HG03460 (cell line): ENCODE measurements around the gene SACM1L.

Experiments used
- ATAC-seq: cut with Tn5 transposase; IDR thresholded peaks from one replicate; pipeline ENCODE4 v1.9.1; 2021; ENCODE audit not compliant: unreplicated experiment

SACM1L gene

DNA sequence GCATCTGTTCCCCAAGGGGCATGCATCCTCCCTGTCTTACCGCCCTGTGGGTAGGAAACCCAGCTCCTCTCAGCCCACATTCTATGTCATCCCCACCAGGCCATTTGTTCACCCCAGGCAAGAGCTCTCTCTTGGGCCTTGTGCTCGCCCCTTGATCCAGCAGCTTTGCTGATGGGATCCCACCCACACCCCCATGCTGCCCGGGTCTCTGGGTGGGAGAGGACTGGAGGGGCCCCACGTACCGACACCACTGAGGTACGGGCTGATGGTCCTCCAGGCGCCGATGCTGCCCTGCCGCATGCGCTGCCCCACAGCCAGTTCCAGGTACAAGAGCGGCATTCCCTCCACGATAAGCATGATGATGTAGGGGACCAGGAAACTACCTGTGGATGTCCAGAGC lies 92.6 kb downstream of the SACM1L start:
- no peak for ATAC-seq

DNA sequence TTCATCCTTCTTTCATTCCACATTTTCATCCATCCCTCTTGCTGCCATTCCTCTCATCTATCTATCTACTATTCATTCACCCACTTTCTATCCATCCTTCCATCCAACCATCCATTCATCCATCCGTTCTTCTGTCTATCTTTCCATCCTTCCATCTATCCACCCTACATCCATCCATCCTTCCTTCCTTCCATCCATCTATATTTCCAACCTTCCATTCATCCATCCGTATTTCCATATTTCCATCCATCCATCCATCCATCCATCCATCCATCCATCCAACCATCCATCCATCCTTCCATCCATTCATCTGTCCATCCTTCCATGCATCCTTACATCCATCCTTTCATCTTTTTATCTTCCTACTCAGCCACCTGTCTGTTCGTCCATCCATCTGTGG lies 93.2 kb downstream of the SACM1L start:
- no peak for ATAC-seq

DNA sequence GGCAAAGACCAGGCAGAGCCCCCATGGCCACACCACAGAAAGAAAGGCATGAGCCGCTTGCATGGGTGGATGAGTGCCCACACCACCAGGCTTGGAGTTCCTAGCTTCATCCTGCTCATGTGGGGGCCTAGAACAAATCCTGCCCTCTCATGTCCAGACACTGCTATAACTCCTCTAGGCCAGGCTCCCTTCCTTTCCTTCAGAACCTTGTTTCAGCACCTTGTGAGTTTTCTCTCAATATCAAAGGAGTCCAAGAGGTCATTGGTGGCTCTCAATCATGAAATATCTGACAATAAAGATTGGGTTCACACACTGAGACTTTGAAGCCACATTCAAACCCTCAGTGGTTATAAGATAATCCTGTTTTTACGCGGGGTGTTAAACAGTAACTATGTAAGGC lies 94.5 kb downstream of the SACM1L start:
- ATAC-seq = no peak

DNA sequence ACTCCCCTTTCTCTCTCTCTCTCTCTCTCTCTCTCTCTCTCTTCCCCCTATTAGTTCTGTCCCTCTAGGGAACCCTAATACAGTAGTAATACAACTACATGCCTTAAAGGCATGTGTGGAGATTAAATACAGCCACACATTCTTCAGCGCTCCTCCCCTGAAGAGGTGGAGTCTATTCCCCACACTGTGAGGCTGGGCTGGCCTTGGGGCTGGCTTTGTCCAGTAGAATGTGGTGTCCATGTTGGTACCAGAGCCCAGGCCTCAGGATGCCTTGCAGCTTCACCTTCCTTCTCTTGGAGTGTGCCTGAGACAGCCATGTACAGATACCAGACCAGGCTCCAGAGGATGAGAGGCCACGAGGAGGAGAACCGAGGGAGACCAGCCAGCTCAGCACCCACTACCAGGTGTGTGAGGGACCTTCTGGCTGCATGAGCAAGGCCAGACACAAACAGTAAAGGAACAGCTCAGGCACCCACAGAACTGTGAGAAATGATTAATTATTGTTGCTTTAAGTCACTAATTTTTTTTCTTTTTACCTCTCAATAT lies 96.5 kb downstream of the SACM1L start:
- no peak for ATAC-seq

DNA sequence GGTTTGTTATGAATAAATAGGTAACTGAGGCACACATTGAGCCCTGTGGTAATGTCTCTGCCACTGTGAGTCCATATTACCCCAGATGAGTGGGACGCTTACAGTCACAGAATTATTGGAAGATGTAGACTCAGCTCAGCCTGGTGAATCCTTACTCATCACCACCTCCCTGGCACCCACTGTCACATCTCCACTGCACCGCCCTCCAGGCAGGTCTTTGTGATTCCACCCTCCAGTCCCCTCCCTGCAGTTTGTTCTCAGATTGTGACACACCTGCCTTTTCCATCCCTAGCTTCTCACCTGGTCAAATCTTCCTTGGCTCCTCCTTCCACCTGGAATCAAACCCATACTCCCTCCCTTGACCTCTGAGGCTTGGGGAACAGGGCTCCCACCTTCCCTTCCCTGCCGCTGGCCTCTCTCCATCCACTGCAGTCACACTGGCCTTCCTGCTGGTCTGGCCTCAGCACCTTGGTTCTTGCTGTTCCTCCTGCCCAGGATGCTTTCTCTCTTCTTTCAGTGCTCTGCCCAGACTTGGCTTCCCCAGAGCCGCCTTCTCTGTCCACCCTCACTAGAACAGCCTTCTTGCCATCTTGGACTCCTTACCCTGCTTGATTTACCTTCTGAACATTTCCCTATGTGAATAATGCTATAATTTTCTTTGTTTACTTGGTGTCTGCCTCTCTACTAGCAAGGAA lies 97.8 kb downstream of the SACM1L start:
- ATAC-seq = no peak

DNA sequence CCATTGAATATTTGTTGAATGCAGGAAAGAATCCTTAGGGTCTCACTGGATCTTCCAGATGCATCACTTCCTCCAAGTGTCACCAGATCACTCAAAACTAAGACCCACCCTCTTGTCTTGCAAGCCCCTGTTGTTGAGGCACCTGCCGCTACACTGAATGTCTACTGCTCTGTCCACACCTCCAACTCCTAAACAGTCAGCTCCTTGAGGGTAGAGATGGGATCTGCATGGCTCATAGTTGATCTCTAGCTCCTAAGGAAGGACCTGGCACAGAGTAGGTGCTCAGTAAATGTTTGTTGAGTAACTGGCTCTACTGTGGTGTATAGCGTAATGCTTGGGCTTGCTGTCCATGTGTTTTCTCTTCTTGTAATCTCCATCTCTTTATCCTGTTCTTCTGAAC lies 98.4 kb downstream of the SACM1L start:
- no peak for ATAC-seq

DNA sequence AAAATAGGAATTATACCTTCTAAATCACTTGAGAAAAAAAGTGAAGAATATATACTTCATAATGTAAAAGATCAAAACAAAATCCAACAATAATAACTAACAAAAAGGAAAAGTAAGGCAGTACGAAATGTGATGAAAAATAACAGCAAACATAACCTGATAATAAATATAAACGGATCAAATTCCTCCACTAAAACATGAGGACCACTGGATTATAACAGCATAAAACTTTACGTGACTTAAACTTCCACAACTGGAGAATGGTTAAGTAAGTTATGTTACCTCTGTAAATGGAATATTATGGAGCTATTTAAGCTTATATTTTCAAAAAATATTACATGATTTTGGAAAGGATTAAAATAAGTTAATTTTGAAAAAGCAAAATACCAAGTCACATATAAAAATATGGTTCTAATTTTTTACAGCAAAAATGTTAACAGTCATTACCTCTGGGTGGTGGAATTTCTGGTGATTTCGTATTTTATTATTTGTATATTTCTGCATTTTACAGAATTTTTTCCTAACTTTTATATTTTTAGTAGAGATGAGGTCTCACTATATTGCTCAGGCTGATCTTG lies 100.1 kb downstream of the SACM1L start:
- no peak for ATAC-seq

DNA sequence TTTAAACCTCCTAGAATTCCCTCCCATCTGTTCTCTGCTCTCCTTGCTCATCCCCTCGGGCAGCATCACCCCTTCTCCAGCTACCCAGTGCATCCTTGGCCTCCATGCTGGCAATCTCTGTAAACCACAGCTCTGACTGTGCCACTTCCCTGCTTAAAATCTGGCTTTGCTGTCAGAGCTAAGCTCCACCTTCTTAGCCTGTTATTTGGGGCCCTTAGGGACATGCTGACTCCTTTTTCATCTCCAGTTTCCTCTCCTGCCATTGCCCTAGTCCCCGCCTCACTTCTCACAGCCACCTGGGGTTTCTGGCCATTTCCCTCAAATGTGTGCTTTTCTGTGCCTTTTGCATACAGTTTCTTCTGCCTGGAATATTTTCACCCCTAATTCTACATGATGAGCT lies 101.4 kb downstream of the SACM1L start:
- ATAC-seq = no peak

DNA sequence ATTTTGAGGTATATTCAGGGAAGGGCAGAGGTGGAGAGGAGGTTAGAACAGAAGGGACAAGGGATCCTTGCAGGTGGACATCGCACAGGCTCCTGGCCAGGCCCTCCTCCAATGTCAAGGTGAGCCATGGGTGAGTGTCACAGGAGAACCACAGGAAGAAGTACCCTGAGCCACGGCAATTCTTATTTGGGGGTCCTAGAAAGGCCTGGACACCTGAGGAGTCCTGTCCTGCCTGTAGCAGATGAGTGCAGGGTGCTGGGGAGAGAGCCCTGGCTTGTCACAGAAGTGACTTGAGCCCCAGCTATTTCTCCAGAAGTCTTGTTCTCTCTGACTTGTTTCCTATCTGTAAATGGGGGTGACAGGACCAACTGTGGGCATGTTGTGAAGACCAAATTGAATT lies 102.8 kb downstream of the SACM1L start:
- ATAC-seq = no peak

DNA sequence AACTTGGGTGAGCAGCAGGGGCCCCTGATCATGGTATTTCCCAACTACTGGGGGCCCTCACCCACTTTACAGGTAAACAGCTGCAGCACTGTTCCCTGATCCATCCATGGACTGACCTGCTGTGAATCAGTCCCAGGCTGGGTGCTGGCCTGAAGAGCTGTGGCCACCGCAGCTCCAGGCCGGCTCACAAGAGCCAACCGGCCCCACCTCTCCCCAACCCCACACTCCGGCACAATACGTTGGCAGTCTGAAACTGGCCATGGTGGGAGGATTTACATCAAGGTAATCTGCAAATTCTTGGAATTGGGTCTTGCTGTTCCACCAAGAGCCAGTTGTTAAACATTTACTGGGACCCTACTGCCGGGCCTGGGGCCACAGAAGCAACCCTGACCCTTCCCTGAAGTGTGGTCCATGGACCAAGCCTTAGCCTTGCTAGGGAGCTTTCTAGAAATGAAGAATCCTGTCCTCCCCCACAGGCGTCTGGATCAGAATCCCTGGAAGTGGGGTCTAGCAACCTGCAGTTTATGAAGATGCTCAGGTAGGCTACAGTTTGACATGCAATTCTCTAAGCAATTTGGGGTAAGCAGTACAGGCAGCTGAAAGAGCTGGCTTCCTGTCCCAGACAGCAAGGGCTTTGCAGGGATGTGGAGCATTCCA lies 103.4 kb downstream of the SACM1L start:
- no peak for ATAC-seq

DNA sequence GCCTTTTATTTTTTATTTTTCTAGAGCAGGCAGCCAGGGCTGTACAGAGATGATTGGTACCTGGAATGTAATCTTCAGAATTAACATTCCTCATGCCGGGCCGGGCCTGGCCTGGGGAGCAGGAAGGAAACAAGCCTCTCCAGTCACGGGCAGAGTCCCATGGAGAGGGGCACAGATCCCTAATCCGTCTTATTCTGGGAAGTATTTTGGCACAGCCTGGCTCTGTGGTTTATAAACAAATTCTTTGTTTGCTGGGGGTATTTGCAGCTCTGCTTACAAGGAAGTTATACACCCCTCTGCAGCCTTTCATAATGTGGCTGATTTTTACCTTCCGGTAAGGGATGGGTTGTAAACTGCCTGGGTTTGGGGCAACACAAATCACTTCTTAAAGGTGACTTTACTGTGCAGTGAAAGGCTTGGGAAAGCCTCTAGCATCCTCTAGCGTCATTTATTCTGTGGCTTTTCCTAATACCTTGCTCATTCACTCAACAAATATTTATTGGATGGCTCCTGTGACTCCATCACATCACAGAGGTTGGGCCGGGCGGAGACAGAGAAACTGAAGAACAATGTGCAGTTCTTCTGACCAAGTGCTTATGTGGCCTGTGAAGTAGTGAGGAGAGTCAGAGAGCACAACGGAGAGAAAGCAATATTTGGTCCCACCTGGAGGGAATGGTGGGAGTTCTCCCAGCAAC lies 104.4 kb downstream of the SACM1L start:
- ATAC-seq = no peak

DNA sequence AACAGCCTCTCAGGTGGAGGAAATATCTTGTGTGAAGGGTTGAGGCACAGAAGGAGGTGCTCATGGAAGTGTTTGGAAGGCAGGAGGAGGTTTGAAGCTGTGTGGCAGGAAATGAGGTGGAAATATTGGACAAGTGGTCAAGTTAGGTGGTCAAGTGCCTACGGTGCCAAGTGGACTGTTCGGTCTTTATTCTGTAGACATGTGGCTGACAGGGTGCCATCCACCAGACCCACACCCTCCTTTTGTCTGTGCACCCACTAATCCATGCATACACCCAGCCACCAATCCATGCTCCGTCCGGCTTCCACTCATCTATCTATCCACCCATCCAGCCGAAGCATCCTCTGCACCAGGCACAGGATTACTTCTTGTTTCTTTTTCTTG lies 105.0 kb downstream of the SACM1L start:
- no peak for ATAC-seq

DNA sequence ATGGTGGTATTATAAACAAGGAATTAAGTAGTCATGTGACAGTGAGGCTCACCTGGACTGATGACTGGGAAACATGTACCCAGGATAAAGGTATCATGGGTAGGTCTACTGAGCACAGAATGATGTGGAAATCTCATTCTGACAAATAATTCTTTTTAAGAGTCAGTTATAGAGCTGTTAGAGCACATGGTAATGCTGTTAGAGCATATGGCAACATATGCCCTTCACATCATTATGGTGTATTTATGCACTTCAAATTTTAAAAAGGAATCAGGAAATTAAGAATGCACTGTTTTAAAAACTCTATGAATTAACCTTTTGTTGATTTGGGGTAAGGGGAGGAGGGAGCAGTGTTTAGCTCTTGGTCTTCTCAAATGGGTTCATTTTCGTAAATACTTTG lies 105.5 kb downstream of the SACM1L start:
- no peak for ATAC-seq
